Activated naive CD4-positive, alpha-beta T cell treated with anti-CD3 and anti-CD28 coated beads, Interleukin-2, amount 50 U/mL, for 16 hours (primary cell): Measurements from ENCODE around the gene IDE.
"Not testable (repeated sequence)": the region's sequence is repeated elsewhere in the genome, so short reads cannot be mapped to it uniquely, and the experiment has no call there.

Source experiments
- DNase-seq: peaks from one replicate; pipeline ENCODE4 v3.0.0-alpha.2; 2020

Gene IDE

DNA sequence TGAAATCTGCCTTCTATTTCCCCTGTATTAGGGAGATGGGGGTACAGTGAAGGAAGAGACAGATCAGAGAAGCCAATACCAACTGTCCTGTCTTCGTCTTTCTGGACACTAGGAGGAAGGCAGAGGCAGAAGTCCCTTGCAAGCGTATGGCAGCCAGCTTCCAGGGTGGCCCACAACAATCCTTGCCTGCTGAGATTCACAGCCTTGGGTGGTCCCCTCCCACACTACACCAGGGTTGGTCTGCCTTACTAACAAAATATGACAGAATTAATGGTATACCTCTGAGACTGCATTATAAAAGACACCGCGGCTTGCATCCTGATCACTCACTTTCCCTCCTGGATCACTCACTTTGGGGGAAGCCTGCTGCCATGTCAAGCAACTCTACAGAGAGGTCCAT lies 90.4 kb downstream of the IDE start:
- no peak for DNase-seq

DNA sequence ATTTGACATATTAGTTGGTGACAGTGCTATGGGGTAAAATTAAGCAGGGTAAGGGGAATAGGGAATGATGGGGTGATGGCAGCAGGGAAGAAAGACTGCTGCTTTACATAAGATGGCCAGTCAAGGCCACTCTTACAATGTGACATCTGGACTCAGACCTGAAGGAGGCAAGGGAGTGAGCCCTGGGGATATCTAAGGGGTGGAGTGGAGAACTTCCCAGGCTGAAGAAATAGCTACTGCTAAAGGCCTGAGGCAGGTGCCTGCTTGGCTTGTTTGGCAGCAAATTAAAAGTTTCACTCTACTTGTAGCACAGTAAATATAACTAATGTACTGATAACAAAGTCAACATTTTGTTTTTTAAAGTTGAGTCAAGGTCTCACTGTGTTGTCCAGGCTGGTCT lies 93.5 kb downstream of the IDE start:
- DNase-seq = no peak

DNA sequence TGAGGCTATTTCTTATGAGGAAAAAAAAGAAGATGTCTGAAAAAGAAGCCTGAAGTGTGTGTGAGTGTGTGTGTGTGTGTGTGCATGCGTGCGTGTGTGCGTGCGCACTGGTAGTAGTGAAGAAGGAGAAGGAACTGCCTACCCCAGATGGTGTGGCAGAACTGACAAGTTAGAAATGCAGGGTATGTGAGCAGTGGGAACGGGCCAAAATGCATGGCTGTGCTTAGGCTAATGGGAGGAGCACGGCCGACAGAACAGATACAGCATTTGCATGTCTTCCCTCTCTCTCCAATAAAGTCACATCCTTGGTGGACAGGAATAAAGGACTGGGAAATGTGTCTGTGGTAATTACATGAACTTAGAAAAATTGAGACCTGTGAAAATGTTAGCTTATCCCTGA lies 94.3 kb downstream of the IDE start:
- DNase-seq = no peak

DNA sequence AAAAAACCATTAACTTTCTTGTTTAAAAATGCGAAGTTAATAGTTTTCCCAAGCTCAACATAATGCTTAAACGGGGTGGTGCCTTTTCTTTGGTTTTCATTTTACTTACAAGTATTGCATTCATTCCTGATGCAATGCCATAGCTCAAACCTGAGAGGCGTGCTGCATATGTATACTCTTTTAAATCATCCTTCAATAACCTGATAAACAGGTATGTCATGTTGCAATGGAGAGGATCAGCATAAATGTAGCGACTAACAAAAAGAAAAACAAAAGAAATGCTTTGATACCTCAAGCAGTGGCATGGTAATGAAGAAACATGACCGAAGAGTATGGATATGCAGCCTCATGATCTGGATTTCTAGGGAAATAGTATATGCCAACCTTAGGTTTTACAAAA lies 95.4 kb downstream of the IDE start:
- DNase-seq = no peak

DNA sequence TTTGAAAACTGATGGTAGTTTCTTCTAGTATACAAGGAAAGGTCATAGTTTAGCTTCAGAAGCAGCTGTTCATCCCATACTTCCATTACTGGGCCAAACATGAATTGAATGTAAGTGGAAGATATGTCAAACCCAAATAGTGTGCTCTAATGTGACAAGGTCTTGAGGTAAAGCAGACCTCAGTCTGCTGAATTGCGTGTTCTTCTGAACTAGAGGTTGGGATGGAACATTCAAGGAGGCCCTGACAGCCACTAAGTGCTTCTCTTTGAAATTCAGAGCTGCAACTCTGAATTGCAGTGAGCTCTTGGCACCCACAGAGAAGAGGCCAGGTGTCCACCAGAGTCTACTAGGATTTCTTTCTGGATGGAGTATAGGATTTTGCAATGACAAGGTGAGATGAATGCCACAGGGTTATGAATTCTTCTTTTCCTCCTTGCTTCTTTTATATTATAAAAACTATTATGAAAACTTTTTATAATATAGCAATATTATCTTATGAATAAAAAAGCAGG lies 98.5 kb downstream of the IDE start:
- DNase-seq = no peak

DNA sequence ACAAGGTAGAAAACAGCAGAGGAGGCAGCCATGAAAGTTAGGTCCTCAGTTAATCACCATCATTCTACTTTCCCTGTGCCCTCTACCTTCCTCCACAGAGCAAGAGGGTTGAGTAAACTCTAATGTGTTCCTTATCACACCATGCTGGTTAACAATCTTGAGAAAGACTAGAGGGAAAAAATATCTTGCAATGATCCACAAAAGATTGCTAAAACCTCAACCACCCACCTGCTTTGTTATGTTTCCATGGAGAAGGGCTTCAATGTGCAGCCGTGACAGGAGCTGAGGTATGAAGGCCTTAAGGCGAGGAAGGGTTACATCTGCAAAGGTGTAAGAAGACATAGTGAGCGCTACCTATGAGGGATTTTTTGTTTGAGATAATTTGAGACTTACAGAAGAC lies 103.9 kb downstream of the IDE start:
- no peak for DNase-seq

DNA sequence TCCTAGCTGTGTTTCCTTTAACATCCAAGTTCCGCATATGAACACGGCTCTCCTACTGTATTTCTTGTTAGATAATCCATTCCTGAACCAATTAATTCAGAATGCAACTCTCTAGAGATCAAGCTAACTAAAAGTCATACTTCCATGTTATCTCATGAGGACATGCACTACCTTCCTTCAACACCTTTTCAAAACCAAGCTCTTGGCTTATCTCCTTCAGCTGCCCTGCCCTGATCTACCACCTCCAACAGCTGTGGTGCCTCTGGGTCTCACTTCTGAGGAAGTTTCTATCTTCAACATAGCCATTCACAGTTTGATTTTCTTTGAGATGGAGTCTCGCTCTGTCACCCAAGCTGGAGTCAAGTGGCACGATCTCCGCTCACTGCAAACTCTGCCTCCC lies 109.5 kb downstream of the IDE start:
- no peak for DNase-seq

DNA sequence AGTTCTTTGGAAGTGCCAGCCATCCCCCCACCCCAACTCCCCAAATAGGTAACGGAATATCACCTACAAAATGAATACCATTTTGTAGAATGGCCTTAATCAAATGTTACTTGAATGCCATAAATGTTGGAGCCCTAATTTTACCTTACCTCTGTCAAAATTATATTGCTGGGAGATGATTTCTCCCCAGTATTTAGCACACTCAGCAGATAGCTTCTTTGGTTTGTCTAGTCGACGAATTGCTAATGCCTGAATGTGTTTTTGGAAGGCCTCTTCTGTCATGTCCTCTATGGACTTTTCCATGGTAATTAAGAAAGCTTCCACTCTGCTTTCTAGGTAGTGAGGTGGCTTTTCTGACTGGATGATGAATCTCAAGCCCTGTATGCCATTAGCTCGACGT lies 110.3 kb downstream of the IDE start:
- DNase-seq = no peak

DNA sequence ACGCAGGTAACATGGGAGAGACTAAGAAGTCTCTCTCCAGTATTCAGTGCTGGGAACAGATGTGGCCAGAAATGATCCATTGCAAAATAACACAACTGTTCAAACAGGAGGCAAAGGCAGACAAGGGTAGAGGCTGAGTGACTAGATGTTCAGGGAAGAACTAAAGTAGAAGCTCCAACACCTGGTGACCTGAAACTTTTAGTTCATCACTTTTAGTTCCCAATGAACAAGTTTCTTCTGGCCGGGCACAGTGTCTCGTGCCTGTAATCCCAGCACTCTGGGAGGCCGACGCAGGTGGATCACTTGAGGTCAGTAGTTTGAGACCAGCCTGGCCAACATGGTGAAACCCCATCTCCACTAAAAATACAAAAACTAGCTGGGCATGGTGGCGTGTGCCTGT lies 118.9 kb downstream of the IDE start:
- DNase-seq = not testable (repeated sequence)

DNA sequence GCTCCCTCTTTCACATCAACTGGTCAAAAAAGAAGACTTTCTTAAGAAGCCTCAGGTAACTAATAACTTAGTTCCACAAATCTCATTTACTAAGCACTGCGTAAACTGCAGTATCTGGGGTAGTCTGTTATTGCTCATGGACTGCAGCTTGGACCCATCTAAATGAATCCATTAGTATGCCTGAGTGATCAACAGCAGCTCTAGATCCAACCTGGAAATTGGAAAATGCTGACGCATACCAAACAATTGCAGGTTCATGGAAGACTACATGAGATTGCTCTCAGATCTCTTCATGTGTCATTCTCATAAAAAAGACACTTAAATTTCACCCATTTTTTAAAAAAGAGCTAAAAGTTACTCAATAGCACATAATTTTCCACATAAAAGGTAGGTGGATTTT lies 121.6 kb downstream of the IDE start:
- no peak for DNase-seq

DNA sequence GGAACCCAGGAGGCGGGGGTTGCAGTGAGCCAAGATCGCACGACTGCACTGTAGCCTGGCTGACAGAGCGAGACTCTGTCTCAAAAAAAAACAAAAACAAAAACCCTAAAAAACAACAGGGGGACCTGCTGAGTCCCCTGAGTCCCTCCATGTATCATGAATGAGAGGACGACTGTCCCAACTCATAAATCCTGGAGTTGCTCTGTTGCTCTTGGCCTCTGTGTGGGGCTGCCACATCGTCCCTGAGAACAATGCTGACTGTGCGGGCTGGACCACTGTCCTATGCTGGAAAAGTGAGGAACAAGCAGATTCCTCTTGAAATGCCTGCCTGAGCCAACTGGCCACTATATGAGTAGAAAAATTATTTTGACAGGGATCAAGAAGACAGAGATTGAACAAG lies 122.5 kb downstream of the IDE start:
- no peak for DNase-seq

DNA sequence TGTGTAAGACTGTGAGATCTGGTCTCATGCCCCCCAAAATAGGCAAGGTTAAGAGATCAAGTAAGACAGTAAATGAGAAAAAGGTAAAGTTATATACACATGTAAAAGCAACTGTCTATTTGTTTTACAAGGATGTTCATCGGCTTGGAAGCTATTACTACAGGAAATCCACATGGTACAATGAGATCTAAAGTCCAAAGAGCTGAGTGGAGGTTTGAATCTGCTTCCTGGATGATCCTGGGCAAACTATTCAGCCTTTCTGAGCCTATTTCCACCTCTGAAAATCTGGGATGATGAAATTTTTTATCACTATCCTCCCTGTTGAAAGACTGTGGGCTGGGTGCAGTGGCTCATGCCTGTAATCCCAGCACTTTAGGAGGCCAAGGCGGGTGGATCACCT lies 123.0 kb downstream of the IDE start:
- no peak for DNase-seq

DNA sequence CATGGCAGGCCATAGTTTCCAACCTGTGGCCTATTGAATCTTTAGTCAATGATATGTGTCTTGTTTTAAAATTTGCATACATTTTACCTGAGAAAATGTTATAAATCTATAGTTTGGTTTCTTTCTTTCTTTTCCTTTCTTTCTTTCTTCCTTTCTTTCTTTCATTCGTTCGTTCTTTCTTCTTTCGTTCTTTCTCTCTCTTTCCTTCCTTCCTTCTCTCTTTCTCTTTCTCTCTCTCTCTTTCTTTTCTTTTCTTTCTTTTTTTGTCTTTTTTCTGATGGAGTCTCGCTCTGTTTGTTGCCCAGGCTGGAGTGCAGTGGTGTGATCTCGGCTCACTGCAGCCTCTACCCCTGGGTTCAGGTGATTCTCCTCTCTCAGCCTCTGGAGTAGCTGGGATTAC lies 133.3 kb downstream of the IDE start:
- DNase-seq = no peak

DNA sequence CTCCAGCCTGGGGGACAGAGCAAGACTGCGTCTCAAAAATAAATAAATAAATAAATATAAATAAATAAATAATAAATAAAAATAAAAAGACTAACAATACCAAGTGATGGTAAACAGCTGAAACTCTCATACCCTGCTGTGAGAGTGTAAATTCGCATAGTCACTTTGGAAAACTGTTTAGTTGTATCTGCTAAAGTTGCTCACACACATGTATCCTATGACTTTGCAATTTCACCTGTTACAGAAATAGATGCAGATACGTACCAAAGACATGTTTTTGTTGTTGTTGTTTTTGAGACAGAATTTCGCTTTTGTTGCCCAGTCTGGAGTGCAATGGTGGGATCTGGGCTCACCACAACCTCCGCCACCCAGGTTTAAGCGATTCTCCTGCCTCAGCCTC lies 135.7 kb downstream of the IDE start:
- no peak for DNase-seq

DNA sequence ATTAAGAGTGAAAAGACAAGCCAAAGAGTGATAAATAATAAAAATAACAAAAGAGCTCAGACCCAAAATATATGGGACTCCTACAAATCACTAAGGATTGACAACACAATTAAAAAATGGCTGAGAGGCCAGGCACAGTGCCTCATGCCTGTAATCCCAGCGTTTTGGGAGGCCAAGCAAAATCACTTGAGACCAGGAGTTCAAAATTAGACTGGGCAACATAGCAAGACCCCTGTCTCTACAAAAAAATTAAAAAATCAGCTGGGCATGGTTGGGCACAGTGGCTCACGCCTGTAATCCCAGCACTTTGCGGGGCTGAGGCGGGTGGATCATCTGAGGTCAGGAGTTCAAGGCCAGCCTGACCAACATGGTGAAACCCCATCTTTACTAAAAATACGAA lies 137.3 kb downstream of the IDE start:
- DNase-seq = no peak

DNA sequence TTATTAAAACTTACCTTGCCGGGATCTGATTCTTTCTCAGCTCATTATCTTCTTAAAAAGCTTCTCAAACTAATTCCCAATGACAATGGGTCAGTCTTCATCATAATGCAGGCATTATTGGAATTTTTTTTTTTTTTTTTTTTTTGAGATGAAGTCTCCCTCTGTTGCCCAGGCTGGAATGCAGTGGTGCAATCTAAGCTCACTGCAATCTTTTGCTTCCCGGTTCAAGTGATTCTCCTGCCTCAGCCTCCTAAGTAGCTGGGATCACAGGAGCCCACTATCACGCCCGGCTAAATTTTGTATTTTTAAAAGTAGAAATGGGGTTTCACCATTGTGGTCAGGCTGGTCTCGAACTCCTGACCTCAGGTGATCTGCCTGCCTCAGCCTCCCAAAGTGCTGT lies 137.8 kb downstream of the IDE start:
- not testable (repeated sequence) for DNase-seq

DNA sequence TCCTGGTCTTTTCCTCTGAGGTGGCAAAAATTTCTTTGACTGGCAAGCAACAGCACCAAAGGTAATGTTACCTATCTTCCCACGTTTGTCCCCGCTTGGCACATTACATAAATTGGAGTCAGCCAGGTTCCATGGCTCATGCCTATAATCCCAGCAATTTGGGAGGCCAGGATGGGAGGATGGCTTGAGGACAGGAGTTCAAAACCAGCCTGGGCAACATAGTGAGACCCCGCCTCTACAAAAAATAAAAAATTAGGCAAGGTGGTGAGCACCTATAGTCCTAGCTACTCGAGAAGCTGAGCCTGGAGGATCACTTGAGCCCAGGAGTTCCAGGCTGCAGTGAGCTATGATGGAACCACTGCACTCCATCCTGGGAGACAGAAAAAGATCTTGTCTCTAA lies 139.5 kb downstream of the IDE start:
- no peak for DNase-seq

DNA sequence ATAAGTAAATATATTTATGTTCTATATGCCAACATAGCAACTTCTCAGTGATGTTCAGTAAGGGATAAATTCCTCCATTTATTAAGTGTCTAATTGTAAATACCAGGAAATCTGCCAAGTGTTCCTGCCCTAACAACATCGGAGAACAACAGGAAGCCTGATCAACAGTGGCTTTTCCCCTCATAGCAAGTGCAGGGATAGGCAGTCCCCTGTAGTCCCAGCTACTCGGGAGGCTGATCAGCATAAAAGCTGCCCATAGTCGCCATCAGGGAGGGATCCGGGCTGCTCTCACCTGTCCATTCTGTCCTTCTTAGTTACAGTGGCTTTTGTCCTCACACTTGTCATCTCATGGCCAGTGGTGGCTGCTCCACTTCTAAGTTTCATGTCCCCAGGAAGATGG lies 141.3 kb downstream of the IDE start:
- DNase-seq = no peak

DNA sequence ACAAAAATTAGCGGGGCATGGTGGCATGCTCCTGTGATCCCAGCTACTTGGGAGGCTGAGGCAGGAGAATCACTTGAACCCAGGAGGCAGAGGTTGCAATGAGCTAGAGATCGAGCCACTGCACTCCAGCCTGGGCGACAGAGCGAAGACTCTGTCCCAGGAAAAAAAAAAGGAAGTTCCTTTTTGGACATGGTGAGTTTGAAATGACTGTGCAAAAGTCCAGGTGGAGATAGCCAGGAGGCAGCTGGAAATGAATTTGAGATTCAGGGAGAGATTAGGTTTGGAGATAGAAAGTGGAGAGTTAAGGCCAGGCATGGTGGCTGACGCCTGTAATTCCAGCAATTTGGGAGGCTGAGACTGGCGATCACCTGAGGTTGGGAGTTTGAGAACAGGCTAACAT lies 143.8 kb downstream of the IDE start:
- DNase-seq = no peak

DNA sequence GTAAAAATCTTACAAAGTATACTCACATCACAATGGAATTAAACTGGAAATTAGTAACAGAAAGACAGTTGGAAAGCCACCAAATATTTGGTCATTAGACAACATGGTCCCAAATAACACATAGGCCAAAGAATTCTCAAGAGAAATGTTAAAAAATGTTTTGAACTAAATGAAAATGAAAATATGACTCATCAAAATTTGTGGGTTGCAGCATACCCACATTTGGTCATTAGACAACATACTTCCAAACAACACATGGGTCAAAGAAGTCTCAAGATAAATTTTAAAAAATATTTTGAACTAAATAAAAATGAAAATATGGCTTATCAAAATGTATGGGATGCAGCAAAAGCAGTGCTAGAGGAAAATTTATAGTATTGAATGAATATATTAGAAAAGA lies 152.3 kb downstream of the IDE start:
- no peak for DNase-seq

DNA sequence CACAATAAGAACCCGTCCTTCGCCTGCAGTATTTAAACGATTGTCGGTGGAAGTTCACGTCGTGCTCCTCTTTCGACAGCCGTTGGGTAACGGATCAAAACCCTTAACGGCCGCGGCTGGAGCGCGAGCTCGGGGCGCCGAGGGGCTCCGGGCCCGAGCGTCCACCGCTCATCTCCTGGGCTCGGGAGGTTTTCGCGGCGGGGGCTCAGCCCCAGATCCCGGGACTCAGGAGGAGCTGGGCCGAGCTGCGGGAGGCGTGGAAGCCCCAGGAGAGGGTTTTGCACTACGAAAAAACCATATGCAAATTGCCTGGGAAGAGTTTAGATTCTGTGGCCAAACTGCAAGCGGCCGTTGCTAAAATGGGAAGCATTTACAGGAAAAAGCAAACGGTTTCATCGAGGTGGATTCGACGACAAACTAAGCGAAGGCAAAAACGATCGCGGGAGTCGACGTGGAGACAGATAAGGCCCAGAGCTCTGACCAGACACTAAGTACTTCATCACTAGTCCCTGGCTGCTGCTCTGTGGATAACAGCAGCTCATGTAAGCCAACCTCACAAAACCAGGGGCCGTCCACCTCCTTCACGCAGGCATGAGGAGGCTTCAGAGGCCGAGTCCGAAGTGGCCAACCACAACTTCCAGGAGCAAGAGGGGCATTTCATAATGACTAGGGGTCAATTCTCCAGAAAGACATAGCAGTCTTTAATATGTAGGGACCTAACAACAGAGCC lies 153.2 kb downstream of the IDE start:
- no peak for DNase-seq

DNA sequence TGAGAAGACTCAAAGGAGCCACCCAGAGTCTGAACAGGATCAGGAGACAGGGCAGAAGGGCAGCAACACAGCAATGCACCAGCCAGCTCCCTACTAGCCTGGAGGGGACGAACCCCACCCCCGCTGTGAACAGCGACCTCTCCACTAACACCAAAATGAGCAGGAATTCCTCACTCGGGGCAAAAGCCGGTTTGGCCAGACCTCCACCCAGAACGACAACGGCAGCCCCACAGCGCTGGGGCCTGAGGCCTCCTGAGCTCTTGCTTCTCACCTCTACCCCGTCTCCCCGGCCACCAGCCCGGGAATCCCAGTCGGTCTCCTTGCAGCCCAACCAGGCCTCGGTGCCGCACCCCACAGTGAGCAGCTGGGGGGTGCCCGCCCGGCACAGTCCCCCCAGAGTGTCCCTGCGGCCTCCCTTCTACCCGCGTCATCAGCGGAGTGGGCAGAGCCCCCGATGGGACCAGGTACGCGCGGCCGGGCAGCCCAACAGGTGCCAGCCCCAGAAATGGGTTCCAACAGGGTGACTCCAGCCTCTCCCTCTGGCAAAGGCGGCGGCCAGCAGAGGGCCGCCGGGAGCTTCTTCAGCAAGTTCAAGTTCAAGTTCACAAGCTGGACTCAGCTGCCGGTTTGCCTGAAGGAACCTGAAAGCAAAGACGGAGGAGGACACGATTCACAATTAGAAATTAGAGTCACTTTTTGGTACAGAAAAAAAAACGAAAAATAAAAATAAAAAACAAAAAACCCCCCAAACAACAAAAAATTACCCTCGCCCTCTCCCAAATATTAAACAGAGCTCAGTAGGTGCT lies 153.9 kb downstream of the IDE start:
- DNase-seq = no peak

DNA sequence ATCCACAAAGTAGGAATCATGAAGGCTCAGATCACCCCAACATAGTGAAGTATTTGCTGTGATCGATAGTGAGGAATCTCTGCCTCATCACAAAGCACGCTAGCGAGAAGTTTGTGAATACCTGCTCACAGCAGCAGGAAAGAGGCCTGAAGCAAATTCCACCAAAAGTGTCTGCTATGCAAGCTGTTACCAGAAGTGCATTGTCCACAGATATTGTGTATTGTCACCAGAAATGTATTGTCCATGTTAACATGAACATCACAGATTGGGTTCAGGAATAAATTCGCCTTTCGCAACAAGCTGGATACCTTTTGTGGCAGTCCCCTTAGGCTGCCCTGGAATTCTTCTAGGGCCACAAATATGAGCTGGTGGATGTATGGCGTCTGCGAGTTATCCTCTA lies 155.0 kb downstream of the IDE start:
- no peak for DNase-seq

DNA sequence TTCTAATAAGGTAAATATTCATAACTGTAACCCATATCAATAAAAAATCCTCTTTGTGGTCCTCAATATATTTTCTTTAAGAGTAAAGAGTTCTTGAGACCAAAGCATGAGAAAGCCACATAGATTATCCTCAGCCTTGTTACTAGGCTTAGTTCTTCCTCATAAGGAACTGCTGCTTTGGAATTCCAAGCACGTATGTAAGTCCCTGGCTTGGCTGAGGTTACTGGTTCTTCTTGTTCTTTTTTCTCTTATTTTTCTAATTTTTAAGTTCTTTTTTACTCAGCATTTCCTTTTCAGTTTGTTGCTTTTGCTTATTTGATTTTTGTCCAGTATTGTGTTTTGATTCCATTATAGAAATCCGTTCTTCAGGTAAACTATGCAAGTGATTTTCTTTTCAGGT lies 155.7 kb downstream of the IDE start:
- DNase-seq = no peak

DNA sequence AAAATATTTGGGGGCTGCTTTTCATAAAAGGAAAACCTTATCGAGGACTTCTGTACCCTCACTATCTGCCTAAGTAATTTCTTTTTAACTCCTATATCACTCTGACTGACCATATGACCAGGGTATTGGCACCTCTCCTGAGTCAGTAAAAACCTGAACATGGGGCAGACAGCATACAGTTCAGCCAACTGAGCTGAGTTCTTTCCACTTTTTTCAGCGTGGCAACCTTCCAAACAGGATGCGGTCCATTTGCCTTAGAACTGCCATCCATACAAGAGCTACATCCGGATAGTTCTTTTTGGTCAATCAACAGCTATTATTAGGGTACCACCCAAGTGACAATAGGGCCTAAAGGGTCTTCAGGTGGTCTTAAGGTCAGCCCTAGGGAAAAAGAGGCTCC lies 160.4 kb downstream of the IDE start:
- DNase-seq = no peak
